GM12891 (cell line): Measurements from ENCODE around the gene ENGASE.

ENCODE experiments used
- PAX5 ChIP-seq: IDR thresholded peaks from 2 replicates; pipeline ENCODE4 v1.6.1; 2011; ENCODE audit warnings: low read length, moderate library complexity, mild to moderate bottlenecking; ENCODE audit not compliant: insufficient read depth, severe bottlenecking
- POLR2A ChIP-seq: IDR thresholded peaks from 2 replicates; pipeline ENCODE4 v1.6.1; 2011; ENCODE audit warnings: low read depth, low read length, control low read depth
- POLR2AphosphoS5 ChIP-seq: IDR thresholded peaks from 2 replicates; pipeline ENCODE4 v1.6.1; 2011; ENCODE audit warnings: low read depth, low read length, control low read depth
- POU2F2 ChIP-seq: IDR thresholded peaks from 2 replicates; pipeline ENCODE4 v1.6.1; 2011; ENCODE audit warnings: low read depth, mild to moderate bottlenecking, control low read depth, low read length, moderate library complexity
- SPI1 ChIP-seq: IDR thresholded peaks from 2 replicates; pipeline ENCODE4 v1.6.1; 2011; ENCODE audit warnings: low read depth, low read length, control low read depth
- TAF1 ChIP-seq: IDR thresholded peaks from 2 replicates; pipeline ENCODE4 v1.6.1; 2011; ENCODE audit warnings: low read depth, low read length, control low read depth

- TF ChIP-seq POLR2A: no peak
- no peak for TF ChIP-seq POLR2AphosphoS5
- TF ChIP-seq TAF1: no peak
- TF ChIP-seq PAX5: no peak
- no peak for TF ChIP-seq SPI1
- TF ChIP-seq POU2F2: no peak
Observed at GRCh38 chr17:79116575-79117368, 42.1 kb downstream of the ENGASE start.
